Anterior cingulate cortex (tissue), 58 donors: ENCODE measurements around the gene SIPA1.
"Not testable (repeated sequence)": the region's sequence is repeated elsewhere in the genome, so short reads cannot be mapped to it uniquely, and the experiment has no call there.

Experiments
- DNase-seq, 58 donors: peaks; one replicate each; lab custom pipeline; 2025; lab: John Stamatoyannopoulos, UW

Gene SIPA1

GRCh38 chr11:65655570-65656332, 17.9 kb downstream of the SIPA1 start:
- DNase-seq, result no peak

GRCh38 chr11:65657426-65657825, 19.5 kb downstream of the SIPA1 start:
- no peak for DNase-seq

- DNase-seq, result no peak
Measured at GRCh38 chr11:65658174-65659021, 20.5 kb downstream of the SIPA1 start.

GRCh38 chr11:65660038-65660437, 22.1 kb downstream of the SIPA1 start:
- DNase-seq, result no peak

GRCh38 chr11:65660908-65661307, 23.0 kb downstream of the SIPA1 start:
- not testable (repeated sequence) for DNase-seq

GRCh38 chr11:65661599-65662246, 23.8 kb downstream of the SIPA1 start:
- DNase-seq, result no peak

GRCh38 chr11:65662247-65662798, 24.4 kb downstream of the SIPA1 start:
- peak in 3 of 58 donors; percentile 49 to 71 (median 53) for DNase-seq

- DNase-seq, result peak; percentile 64 to 100 (median 93)
Measured at GRCh38 chr11:65662799-65663638, 25.1 kb downstream of the SIPA1 start, which contains the start of gene RELA. Gene RELA (minus strand): TSS chr11:65662916. CDS start chr11:65662832, 84 bp downstream.

GRCh38 chr11:65663639-65664200, 25.8 kb downstream of the SIPA1 start:
- peak in 43 of 58 donors; percentile 34 to 79 (median 68) for DNase-seq

GRCh38 chr11:65672180-65672860, 34.4 kb downstream of the SIPA1 start:
- DNase-seq, result no peak

GRCh38 chr11:65672982-65673381, 35.1 kb downstream of the SIPA1 start:
- DNase-seq, result no peak

- DNase-seq, result no peak
Measured at GRCh38 chr11:65680192-65680743, 42.4 kb downstream of the SIPA1 start.

GRCh38 chr11:65683480-65683879, 45.6 kb downstream of the SIPA1 start:
- not testable (repeated sequence) for DNase-seq

GRCh38 chr11:65685981-65686380, 48.1 kb downstream of the SIPA1 start:
- DNase-seq, result no peak

GRCh38 chr11:65691847-65692246, 53.9 kb downstream of the SIPA1 start:
- DNase-seq, result not testable (repeated sequence)

- no peak for DNase-seq
Measured at GRCh38 chr11:65692367-65692766, 54.5 kb downstream of the SIPA1 start.

- peak in 33 of 58 donors; percentile 6 to 81 (median 36) for DNase-seq
Measured at GRCh38 chr11:65695459-65696241, 57.7 kb downstream of the SIPA1 start.
